CD4-positive, alpha-beta T cell (primary cell): ENCODE data around the gene CALN1. TPM values are rescaled to one million over a fixed set of nuclear protein-coding genes. Genes with fewer than 3 reads are reported as not detected.

Experiments
- ATAC-seq: fragments of 200-7000 bp; cut with Tn5 transposase; one replicate; pipeline ENCODE4 v1.10.0; 2022; ENCODE audit warnings: mild to moderate bottlenecking; ENCODE audit not compliant: poor library complexity
- CTCF ChIA-PET: fragments of 350-600 bp; sonication (Branson Sonifier 250); formaldehyde crosslinking; loops from one replicate; lab custom pipeline; 2021; ENCODE audit warnings: antibody characterized with exemption, inconsistent platforms; lab: Charles Lee
- POLR2A ChIA-PET: fragments of 350-600 bp; sonication (Branson Sonifier 250); formaldehyde crosslinking; loops from one replicate; lab custom pipeline; 2021; ENCODE audit warnings: antibody characterized with exemption, inconsistent platforms; lab: Charles Lee
- DNase-seq, 14 experiments: peaks; one replicate each; pipeline ENCODE4 v3.0.0-alpha.2; 2013 to 2020; ENCODE audit warnings: mixed read lengths in 2 of 14
- H3K27ac ChIP-seq, 2 donors: one replicate each; pipeline versions ENCODE4 v1.5.1 to v1.7.0; 2013; ENCODE audit warnings: low read length in 2 of 2, low read depth in 1 of 2, mild to moderate bottlenecking in 1 of 2
- H3K27me3 ChIP-seq, 2 experiments: 1 replicate in 1 of 2; 2 replicates in 1 of 2; pipeline versions ENCODE4 v1.6.1 to v1.7.0; 2013; ENCODE audit warnings: low read length in 2 of 2, control low read depth in 1 of 2, mild to moderate bottlenecking in 1 of 2, moderate library complexity in 1 of 2; ENCODE audit not compliant: insufficient read depth in 2 of 2, control insufficient read depth in 1 of 2
- H3K36me3 ChIP-seq: one replicate; pipeline ENCODE4 v1.6.1; 2013; ENCODE audit warnings: low read length, control low read depth; ENCODE audit not compliant: insufficient read depth
- H3K4me1 ChIP-seq: one replicate; pipeline ENCODE4 v1.6.1; 2013; ENCODE audit warnings: low read length, control low read depth; ENCODE audit not compliant: insufficient read depth
- H3K4me3 ChIP-seq: one replicate; pipeline ENCODE4 v1.5.1; 2013; ENCODE audit warnings: mild to moderate bottlenecking, low read length, moderate library complexity
- H3K9me3 ChIP-seq, 2 experiments: 1 replicate in 1 of 2; 2 replicates in 1 of 2; pipeline versions ENCODE4 v1.6.1 to v1.7.0; 2013; ENCODE audit warnings: low read length in 2 of 2, mild to moderate bottlenecking in 2 of 2, control low read depth in 1 of 2, moderate library complexity in 1 of 2; ENCODE audit not compliant: control insufficient read depth in 1 of 2, insufficient read depth in 1 of 2
- H3K27ac Mint-ChIP-seq: one replicate; pipeline ENCODE4 v1.8.0; 2020; ENCODE audit warnings: mixed read lengths
- H3K27me3 Mint-ChIP-seq: one replicate; pipeline ENCODE4 v1.8.0; 2021; ENCODE audit warnings: mixed read lengths
- H3K36me3 Mint-ChIP-seq: one replicate; pipeline ENCODE4 v1.8.0; 2021; ENCODE audit warnings: low read depth, mixed read lengths
- H3K4me1 Mint-ChIP-seq: one replicate; pipeline ENCODE4 v1.8.0; 2021; ENCODE audit warnings: low read depth, mixed read lengths
- H3K4me3 Mint-ChIP-seq: one replicate; pipeline ENCODE4 v1.8.0; 2020; ENCODE audit warnings: mild to moderate bottlenecking, mixed read lengths
- H3K9me3 Mint-ChIP-seq: one replicate; pipeline ENCODE4 v1.8.0; 2020; ENCODE audit warnings: mixed read lengths
- CTCF ChIP-seq: fragments of 200-600 bp; IDR thresholded peaks from one replicate; pipeline ENCODE4 v1.8.0; 2022; ENCODE audit warnings: antibody characterized with exemption, mild to moderate bottlenecking
- intact Hi-C, 2 experiments: fragments of 100-400 bp; cut with DNase I in 1 of 2; cut with micrococcal nuclease in 1 of 2; formaldehyde crosslinking; loops; one replicate each; pipeline versions ENCODE4 v1.15.1 to v1.9.0; 2023 to 2025; cut with DNase I, micrococcal nuclease
- total RNA-seq, 174 experiments: library from RNA in 2 of 174; stranded (reverse) in 2 of 174; gene quantifications; one replicate each; pipeline ENCODE4 v1.2.3 and lab custom pipeline; 2021 to 2026

The CALN1 gene
- total RNA-seq, 2 experiments from 2014 or later = 0.06 TPM; not detected in 1

DNA sequence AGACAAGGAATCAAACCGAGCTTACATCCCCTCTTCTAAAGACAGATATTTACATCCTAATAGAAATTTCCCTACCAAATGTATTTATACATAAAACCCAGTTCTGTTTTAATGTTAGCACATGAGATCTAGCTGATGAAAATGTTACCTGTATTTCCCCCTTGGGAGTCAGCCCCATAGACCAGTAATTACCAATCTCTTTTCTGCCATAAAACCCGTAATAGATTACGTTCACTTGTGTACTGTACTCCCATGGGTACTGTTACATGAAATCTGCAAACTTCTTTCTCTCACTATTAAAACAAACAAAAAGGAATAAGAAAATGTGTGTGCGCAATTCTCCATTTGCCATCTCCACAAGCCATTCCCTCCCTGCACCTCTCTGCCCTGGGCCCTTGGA is 450.9 kb downstream of the CALN1 start:
- no peak for DNase-seq

DNA sequence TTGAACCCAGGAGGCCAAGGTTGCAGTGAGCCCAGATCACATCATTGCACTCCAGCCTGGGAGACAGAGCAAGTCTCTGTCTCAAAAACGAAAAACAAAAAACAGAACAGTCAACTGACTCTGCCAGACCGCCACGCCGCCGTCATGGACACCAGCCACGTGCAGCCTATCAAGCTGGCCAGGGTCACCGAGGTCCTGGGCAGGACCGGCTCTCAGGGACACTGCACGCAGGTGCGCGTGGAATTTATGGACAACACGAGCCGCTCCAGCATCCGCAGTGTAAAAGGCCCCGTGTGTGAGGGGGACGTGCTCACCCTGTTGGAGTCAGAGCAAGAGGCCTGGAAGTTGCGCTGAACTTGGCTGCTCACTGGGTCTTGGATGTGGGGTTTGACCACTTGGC is 470.0 kb downstream of the CALN1 start:
- no peak overlapping the region for H3K27ac ChIP-seq
- H3K27me3 Mint-ChIP-seq = no peaks in the 10 kb centered on the region
- H3K27ac Mint-ChIP-seq = no peak overlapping the region
- H3K36me3 ChIP-seq = no peaks in the 10 kb centered on the region
- ATAC-seq = no peak
- peaks cover 0 to 24% of the 10 kb centered on the region in 2 experiments for H3K9me3 ChIP-seq
- ChIA-PET CTCF (no interaction called here), POLR2A (no interaction called here)
- no peak overlapping the region for H3K4me3 Mint-ChIP-seq
- no peaks in the 10 kb centered on the region for H3K4me1 Mint-ChIP-seq
- TF ChIP-seq CTCF = no peak
- peaks cover 5% of the 10 kb centered on the region for H3K9me3 Mint-ChIP-seq
- intact Hi-C loops = no loop called here
- no peak for DNase-seq
- no peaks in the 10 kb centered on the region for H3K27me3 ChIP-seq
- H3K4me1 ChIP-seq = no peaks in the 10 kb centered on the region
- H3K4me3 ChIP-seq = no peak overlapping the region
- no peaks in the 10 kb centered on the region for H3K36me3 Mint-ChIP-seq

More for the DNA sequence above, 450.9 kb downstream of the CALN1 start:
- no peaks in the 10 kb centered on the region for H3K36me3 Mint-ChIP-seq
- CTCF ChIA-PET = no interaction called here
- TF ChIP-seq CTCF = no peak
- no peak for ATAC-seq
- no peaks in the 10 kb centered on the region for H3K27me3 ChIP-seq
- H3K9me3 Mint-ChIP-seq = peaks cover 2% of the 10 kb centered on the region
- no peak overlapping the region for H3K27ac ChIP-seq
- H3K4me3 ChIP-seq = no peak overlapping the region
- no peaks in the 10 kb centered on the region for H3K9me3 ChIP-seq
- H3K4me3 Mint-ChIP-seq = no peak overlapping the region
- no peaks in the 10 kb centered on the region for H3K27me3 Mint-ChIP-seq
- H3K36me3 ChIP-seq = no peaks in the 10 kb centered on the region
- POLR2A ChIA-PET = no interaction called here
- H3K27ac Mint-ChIP-seq = no peak overlapping the region
- intact Hi-C loops = no loop called here
- no peaks in the 10 kb centered on the region for H3K4me1 Mint-ChIP-seq
- H3K4me1 ChIP-seq = no peaks in the 10 kb centered on the region

DNA sequence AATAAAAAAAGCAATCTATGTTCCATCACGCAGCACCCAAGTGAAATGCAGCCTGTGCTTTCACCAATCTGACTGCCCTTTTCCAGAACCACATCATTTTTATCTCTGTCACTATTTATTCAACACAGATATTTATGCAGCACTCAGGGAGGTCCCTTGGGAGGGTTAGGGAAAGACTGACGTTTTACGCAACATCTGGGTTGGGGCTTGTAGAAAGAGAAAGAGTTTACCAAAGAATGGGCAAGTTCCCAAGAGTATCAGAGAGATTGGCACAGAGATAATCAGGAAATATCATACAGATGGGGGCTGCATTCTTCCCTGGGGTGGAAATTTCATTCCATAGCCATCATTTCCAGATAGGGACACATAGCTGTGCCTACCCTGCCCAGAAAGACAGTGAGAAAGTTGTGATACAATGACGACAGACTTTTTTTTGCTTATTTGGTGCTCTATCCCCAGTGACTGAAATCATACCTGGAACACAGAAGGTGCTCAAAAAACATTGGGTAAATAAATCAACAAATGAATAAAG is 474.2 kb downstream of the CALN1 start:
- Histone ChIP-seq H3K36me3 (no peaks in the 10 kb centered on the region), H3K4me1 (no peaks in the 10 kb centered on the region), H3K9me3 (peaks cover 0 to 18% of the 10 kb centered on the region in 2 experiments), H3K27me3 (no peaks in the 10 kb centered on the region), H3K4me3 (no peak overlapping the region), H3K27ac (no peak overlapping the region)
- ChIA-PET CTCF (no interaction called here), POLR2A (no interaction called here)
- Mint-ChIP-seq H3K9me3 (peaks cover 20% of the 10 kb centered on the region), H3K27me3 (no peaks in the 10 kb centered on the region), H3K36me3 (no peaks in the 10 kb centered on the region), H3K27ac (no peak overlapping the region), H3K4me1 (no peaks in the 10 kb centered on the region), H3K4me3 (no peak overlapping the region)
- intact Hi-C loops = no loop called here
- no peak for ATAC-seq
- no peak for DNase-seq
- no peak for TF ChIP-seq CTCF
